GM19467 (cell line): ENCODE measurements around the gene SUSD1.

ENCODE experiments used
- ATAC-seq: cut with Tn5 transposase; IDR thresholded peaks from one replicate; pipeline ENCODE4 v1.9.1; 2021; ENCODE audit warnings: mild to moderate bottlenecking, moderate library complexity; ENCODE audit not compliant: unreplicated experiment

SUSD1 gene

DNA sequence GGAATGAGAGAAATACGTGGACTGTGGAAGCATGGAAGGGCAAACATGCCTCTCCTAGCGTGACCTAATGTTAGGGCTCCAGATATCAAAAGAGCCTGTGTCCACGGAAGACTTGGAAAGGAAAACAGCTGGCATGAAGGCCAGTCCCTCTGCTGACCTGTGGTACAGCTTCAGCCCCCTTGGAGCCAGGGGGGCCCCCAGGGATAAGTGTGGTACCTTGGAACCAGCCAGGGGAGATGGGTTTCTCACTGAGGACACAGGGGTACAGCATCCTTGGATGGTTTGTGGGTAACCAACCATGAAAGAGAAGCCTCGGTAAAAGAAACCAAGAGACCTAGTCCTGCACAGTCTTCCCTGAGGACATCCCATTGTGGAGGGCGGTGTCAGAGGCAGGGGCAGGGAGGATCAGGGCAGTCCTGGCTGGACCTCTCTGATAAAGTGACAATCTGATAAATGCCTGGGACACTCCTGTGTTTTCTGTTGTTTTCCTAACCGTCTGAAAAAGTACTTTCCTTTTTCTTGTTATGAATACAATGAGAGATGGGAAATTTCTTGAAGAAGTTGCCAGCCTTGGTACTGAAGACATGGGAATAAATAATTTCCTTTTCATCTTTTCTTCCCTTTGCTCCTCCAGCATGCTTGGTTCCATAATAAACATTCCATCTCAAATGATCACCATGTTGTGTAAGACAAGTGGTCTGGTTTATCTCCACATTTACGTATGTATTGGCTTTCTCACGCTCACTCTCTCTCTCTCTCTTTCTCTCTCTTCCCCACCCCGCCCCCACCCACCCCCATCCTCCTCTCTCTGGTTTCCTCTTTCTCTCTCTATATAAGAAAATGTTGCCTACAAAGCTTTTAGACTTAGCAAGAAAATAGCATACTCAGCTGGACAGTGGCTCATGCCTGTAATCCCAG is 102.1 kb downstream of the SUSD1 start:
- no peak for ATAC-seq

DNA sequence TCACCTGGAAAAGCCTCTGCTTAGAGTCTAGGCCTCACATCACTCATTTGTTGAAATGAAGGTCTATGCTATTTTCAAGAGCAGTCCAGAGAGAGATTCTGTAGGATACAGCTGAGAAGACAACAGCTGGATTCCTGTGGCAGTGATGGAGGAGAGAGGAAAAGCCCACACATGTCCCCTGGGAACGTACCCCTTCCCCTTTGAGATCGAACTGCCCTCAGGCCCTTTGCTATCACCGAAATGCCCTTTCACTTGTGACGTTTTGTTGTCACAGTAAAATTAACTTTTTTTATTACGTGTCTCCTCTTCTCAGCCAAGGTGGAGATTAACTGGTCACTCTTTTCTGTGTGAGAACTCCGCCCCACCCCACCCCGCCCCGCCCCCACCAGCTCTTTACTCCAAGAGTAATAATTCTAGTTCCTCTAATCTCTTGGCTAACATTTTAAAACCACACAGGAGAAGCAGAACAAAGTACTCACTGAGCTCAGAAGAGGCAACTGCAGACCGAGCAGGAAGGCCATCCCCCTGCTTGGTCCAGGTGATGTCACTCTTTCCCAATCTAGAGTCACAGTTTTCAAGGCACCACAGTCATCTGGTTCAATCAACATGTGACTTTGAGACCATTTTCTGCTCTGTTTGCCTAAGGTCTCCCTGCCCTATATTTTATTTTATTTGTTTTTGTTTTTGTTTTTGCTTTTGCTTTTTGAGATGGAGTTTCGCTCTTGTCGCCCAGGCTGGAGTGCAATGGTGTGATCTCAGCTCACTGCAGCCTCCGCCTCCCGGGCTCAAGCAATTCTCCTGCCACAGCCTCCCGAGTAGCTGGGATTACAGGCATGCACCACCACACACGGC is 105.6 kb downstream of the SUSD1 start:
- ATAC-seq: peak; percentile 67

DNA sequence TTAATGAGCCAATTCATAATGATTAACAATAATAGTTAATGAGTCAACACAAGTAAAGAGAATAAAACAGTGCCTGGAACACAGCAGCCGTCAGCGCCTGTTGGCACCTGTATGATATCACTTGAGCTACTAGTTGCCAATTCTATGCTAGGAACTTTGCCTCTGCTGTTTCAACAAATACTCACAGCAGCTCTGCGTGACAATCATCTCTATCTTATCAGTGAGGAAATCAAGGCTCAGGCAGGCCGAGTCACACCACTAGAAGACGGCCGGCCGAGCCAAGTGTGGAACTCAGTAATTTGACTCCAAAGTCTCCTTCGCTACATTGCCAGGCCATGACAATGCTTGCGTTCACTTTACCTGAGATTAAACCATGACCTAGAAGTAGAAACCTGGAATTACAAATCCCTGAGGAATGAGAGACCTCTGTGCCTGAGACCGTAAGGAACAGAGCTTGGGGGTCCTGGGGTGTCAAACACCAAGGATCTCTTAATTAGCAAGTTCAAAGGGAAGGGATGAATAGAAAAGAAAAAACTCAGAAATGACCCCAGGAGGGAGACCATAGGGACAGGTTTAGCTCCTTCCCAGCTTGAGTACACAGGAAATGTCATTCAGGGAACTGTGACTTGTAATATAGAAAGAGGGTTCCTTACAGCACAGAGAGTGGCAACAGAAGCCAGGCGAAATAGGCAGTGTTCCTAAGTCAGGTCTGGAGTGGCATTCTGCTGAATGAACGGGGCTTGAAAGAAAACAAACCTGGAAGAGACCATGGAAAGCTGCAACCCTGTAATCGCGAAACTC is 109.1 kb downstream of the SUSD1 start:
- no peak for ATAC-seq

DNA sequence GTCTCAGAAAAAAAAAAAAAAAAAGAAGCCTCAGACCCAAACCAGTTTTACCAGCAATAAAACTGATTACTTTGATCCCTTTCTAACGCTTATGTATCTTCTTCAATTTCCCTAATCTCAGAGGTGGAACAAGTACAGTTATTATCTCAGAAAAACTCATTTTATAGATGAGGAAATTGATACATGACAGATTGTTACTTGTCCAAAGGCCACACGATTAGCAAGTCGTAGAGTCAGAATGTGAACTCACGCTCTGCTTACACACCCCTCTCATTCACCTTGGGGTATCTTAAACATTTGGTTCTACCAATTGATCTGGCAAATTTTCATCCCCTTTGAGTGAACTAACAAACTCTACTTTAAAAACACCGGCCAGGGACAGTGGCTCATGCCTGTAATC is 110.2 kb downstream of the SUSD1 start:
- ATAC-seq: no peak

DNA sequence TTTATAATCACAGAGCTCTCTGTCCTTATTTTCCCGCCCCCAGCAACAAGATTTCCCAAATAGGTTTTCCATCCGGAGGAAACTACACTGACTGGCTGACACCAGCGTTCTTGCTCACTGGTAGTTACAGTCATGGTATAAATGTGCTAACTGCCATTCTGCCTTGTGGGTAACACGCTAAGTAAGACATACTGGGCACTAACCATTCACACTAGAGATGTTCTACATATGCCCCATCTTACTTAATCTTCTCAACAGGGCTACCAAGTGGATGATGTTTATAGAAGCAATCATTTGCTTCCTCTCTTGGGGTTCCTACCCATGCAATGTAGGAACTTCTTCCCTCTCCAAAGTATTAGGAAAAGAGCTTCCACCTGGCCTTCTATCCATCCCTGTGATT is 111.5 kb downstream of the SUSD1 start:
- no peak for ATAC-seq

DNA sequence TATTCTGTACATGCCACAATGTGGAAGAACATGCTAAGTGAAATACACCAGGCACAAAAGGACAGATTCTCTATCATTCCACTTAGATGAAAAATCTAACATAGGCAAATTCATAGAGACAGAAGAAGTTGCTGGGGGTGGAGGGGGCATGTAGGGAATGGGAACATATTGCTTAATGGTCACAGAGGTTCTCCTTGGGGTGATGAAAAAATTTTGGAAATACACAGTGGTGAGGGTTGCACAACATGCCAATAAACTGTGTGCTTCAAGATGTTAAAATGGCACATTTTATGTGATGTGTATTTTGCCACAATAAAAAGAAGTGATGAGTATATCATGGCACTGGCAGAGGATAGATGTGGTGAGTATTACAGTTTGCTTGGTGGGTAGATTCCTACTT is 111.9 kb downstream of the SUSD1 start:
- no peak for ATAC-seq

DNA sequence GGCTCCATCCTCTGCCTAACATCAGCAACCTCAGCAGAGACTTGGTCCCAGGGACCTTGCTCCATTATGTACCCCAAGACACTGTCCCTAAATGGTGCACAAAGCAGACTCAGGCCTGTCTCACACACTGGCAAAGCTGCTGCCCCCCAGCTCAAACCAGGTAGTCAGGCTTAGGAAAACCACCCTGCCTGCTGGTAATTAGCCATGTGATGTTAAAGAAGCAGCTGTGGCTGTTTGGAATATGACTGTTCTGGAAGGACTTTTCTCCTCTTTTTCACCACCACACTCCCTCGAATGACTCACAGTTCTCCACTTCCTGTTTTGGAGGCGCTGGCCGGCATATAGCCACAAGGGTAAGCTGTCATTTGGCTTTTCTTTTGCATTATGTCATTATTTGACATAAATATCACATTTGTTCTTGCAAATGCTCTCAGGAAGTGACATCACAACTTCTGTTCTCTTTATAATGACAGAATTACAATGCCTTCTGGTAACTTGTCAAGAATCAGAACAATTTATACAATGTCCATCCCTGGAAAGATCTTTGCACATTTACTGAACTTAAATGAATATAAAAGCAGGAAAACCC is 113.9 kb downstream of the SUSD1 start:
- no peak for ATAC-seq

DNA sequence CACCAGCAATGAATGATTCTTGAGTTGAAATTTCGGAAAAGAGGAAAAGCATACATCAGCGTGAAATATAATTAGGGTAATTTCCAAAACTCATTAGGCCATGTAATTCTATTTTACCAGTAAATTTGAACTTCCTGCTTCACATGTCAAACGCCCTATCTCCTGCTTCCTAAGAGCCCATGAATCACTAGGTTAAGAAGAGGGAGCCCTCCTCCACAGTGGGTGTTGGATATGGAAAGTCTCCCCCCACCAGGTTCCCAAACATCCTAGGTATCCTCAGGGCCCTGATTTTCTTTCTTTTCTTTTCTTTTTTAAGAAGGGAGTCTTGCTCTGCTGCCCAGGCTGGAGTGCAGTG is 115.2 kb downstream of the SUSD1 start:
- ATAC-seq: no peak

DNA sequence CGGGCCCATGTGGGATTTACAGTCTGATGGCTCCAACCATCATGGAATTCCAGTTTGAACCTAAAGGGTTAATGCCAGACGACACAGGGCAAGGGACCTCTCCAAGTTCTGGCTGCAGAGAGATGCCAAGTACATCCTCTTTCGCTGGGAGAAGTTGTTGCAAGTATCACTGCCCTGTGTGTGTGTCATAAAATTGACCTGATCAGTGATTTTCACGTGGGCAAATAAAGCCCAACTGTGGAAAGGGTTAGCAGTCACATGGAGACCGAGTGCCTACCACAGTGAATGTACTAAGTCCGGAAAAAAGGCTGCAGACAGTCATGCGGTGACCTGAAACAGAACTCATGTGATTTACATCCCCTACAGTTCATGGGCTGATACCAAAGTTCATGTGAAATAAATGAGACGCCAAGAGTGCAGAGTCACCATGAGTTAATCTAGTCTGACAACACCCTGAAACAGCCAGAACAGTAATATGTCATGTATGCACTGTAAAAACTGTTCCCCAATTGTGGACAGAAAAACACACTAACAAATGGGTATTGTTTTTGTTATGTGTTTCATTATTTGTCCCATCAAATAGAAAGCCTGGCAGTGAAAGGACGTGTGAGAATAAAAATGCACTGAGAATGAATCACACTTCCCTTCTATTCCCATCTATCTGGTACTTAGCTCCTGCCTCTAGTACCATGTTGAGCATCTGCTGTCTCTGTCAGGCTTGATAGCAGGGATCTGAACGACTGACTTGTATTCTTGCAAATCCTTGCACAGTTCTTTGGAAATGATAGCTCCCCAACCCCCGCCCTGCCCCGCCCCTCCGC is 115.7 kb downstream of the SUSD1 start:
- ATAC-seq: no peak

DNA sequence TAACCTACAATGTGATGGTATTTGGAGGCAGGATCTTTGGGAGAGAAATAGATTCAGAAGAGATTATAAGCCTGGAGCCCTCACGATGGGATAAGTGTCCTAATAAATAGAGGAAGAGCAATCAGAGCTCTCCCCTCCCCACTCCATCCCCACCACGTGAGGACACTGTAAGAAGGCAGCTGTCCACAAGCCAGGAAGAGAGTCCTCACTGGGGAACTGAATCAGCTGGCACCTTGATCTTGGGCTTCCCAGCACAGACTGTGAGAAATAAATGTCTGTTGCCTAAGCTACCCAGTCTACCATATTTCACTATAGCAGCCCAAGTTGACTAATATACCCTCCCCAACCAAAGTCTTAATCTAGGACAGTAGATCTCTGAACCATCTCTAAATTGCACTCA is 118.1 kb downstream of the SUSD1 start:
- ATAC-seq: no peak

DNA sequence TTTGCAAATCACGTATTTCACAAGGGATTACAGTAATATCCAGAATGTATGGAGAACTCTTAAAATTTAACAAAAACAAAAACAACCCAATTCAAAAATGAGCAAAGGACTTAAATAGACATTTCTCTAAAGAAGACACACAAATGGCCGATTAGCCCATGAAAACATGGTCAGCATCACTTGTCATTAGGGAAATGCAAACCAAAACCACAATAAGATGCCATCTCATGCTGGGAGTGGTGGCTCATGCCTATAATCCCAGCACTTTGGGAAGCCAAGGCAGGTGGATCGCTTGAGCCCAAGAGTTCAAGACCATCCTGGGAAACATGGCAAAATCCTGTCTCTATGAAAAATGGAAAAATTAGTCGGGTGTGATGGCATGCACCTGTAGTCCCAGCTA is 120.2 kb downstream of the SUSD1 start:
- ATAC-seq: no peak

DNA sequence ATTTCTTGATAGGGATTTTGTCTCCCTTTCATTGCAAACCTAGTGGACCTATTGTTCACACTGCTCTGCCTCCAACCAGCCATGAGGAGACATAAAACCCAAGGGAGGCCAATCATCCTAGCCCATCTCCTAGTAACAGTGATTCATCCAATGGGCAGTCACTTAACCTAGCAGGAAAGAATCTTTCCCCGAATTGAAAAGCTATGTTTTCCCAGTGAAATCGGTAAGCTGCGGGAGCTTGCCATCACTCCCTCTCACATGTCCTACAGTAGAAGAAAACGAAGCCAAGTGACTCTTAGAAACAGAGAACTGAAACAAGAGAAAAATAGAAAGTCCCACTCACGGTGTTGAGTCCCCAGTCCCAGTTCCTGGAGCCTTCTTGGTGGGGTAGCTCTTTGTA is 123.3 kb downstream of the SUSD1 start:
- no peak for ATAC-seq

DNA sequence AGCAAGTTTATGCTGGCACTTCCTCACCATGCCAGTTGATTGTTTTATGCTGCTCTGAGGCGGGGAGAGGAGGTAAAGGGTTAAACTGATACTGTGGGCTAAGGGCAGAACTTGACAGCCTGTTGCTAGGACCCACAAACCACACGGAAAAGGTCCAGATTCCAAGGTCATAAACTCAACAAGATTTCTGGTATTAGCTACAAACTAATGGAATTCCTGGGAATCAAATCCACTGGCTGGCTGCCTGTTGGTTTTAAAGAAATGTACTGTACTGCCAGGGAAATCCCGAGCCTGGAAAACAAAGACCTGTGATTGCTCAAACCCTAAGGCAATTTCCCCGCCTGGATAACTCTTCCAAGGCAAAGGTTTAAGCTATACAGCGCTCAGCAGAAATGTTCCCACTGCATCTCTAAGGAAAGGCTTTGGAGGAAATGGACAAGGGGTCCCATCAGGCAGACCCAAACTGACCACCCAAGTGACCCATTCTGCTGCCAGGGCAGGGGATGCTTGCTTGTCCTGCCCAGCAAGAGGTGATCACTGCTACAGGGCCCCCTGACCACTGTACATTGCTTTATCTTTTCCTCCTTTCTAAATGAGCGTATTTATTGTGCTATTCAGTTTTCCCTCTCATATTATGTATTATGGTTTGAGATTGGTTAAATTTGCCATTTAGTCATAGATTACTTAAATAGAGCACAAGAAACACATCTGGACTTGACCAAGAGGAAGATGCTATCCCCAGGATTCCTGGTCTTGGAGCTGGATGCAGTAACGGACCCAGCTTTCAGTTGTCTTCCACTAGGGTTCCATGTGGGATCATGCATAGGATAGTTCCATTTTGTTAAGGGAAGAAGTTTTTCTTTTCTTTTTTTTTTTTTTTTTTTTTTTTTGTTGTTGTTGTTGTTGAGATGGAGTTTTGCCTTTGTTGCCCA is 124.3 kb downstream of the SUSD1 start:
- ATAC-seq: no peak

DNA sequence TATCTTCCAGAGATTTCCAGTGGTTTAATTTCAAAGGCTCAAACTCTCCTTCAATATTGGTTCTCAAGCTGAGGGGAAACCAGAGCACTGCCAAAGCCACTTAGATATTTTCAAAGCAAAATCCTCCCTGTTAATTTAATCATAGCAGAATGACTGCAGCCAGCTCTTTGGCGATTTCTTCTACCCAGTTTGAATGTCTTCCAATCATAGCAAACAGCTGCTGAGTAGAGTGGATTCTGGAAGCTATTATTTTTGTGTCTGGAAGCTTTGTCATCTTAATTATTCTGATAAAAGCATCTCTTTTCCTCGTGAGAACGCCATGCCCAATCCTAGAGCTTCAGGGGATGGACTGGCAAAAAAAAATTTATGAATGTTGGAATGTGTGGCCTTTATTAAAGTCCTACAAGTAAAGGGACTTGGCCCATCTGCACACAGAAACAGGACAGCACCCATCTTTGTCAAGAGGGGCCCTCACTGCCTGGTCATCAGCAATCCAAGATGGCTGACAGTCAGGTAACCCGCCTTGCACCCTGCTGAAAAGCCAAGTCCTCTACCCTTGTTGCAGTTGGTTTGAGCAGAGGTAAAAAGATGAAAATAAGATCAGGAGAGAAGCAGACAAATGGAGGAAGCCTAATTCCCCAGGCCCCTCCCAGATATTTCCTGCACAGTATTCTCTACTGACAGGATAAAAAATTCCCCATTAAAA is 125.1 kb downstream of the SUSD1 start:
- ATAC-seq: no peak

DNA sequence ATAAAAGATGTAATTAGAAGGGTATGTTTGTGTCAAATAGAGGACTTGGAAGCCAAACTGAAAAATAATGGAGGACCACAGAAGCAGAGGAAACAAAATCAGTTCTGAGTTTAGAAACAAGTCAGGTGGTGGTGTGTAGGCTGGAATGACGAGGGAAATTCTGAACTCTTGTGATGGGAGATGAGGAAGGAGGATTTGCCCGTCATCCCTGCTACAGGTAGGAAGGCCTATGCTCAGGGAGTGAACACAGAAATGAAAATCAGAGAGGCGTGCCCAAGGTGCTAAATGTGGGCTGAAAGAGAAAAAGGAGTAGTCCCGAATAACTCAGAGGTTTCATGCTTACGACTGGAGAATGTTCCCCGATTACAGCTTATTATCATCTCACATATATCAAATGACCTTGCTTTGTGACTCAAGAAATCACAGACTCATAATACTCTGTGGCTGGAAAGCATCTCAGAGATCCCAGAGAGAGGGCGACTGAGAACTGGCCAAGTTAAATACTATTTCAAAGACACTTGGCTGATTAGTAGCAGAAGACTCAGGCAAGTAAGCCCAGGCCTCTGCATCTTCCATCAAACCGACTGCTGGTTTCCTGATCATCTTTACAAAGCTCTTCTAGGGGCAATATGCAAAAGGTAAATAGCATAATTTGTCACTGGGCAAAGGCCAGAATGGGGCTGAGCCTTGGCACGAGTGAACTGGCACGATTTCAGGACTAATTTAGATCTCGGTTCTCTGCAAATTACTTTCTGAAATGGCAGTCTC is 126.0 kb downstream of the SUSD1 start:
- ATAC-seq: no peak

DNA sequence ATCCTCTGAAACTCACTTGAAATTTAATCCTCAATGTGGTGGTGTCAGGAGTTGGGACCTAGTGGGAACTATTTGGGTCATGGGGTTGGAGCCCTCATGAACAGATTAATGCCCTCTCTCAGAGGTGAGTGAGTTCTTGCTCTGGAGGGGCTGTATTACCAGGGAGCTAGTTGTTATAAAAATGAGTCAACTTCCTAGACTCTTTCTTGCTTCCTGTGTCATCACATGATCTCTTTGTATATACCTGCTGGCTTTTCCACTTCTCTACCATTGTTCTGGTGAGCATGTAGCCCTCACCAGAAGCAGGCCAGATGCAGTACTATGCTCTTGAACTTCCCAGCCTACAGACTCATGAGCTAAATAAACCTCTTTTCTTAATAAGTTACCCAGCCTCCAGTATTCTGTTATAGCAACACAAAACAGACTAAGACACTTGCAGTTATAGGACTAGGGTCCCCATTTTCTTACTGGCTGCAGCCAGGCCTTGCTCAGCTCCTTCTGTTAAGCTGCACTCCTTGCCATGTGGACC is 127.5 kb downstream of the SUSD1 start:
- ATAC-seq: no peak

DNA sequence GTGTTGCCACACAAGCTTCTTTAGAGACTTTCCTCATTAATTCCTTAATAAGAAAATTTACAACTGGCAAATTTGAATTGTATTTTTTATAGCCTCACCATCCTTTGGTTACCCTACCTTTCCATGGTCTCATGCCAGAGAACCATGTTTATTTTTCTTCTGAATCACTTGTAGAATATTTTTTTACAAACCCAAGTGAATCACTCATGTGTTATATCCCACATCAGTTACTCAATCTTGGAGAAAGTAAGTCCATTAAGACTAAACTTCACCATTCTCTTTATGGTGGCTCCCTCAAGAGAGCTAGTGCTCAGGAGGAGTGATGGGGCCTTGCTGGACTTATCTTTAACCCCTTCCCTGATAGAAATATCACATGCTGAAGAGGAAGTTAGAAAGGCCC is 128.9 kb downstream of the SUSD1 start:
- no peak for ATAC-seq
